Measurements from ENCODE around the gene CACNG8. TPM values are rescaled to one million over a fixed set of nuclear protein-coding genes. Genes with fewer than 3 reads are reported as not detected.

CACNG8 gene
- total RNA-seq, 1 donor from 2014 or later: 2.6 TPM

GRCh38 chr19:53965091-53965490, 2.4 kb downstream of the CACNG8 start:
- H3K9me3 Mint-ChIP-seq: no peaks in the 10 kb centered on the region
- H3K27ac Mint-ChIP-seq: no peak overlapping the region
- no peaks in the 10 kb centered on the region for H3K36me3 Mint-ChIP-seq
- H3K4me1 Mint-ChIP-seq: peaks cover 5% of the 10 kb centered on the region
- no peak overlapping the region for H3K4me3 Mint-ChIP-seq
- peaks cover 77% of the 10 kb centered on the region for H3K27me3 Mint-ChIP-seq (ENCODE audit: low read depth)
- no peak for DNase-seq (ENCODE audit: low spot score in 2 of 2, unreplicated experiment in 2 of 2)
- no peak for TF ChIP-seq CTCF (IDR thresholded peaks at IDR 0.05; ENCODE audit: unreplicated experiment)

DNA sequence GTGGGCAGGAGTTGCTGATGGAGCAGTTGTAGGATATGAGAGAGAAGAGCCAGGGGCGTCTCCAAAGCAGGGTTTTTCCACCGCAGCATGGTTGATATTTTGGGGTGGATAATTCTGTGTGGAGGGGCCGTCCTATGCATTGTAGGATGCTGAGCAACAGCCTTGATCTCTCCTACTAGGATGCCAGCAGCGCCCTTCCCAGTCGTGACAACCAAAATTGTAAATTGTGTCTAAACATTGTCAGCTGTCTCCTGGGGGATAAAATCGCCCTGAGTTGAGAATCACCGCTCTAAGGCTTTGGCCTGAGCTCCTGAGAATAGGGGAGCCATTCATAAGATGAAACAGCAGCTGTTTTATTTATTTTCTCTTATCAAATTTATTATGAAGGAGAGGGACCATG, 4.2 kb downstream of the CACNG8 start:
- no peak overlapping the region for H3K27ac Mint-ChIP-seq
- no peaks in the 10 kb centered on the region for H3K36me3 Mint-ChIP-seq

DNA sequence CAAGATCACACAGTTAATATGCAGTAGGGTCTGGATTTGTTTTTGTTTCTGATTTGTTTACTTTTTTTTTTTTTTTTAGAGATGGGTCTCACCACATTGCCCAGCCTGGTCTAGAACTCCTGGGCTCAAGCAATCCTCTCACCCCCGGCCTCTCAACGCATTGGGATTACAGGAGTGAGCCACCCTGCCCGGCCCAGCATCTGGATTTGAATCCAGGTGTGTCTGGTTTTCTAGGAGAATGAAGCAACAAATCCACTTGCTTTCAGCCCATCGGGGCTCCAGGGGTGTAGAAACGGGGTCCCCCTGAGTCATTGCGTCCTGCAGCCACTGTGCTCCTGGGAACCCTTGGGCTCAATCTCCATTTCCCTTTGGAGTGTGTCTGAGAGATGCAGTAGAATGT, 6.6 kb downstream of the CACNG8 start:
- Mint-ChIP-seq H3K27ac (no peak overlapping the region), H3K4me3 (no peak overlapping the region), H3K4me1 (no peaks in the 10 kb centered on the region), H3K27me3 (ENCODE audit: low read depth) (peaks cover 63% of the 10 kb centered on the region), H3K36me3 (no peaks in the 10 kb centered on the region), H3K9me3 (no peaks in the 10 kb centered on the region)
- DNase-seq (ENCODE audit: low spot score in 2 of 2, unreplicated experiment in 2 of 2): no peak
- no peak for TF ChIP-seq CTCF (IDR thresholded peaks at IDR 0.05; ENCODE audit: unreplicated experiment)

More for the DNA sequence above, 4.2 kb downstream of the CACNG8 start:
- no peak for TF ChIP-seq CTCF (IDR thresholded peaks at IDR 0.05; ENCODE audit: unreplicated experiment)
- H3K4me1 Mint-ChIP-seq: peaks cover 2% of the 10 kb centered on the region
- no peak overlapping the region for H3K4me3 Mint-ChIP-seq
- no peaks in the 10 kb centered on the region for H3K9me3 Mint-ChIP-seq
- DNase-seq (ENCODE audit: low spot score in 2 of 2, unreplicated experiment in 2 of 2): no peak
- peaks cover 64% of the 10 kb centered on the region for H3K27me3 Mint-ChIP-seq (ENCODE audit: low read depth)

- no peak for TF ChIP-seq CTCF (IDR thresholded peaks at IDR 0.05; ENCODE audit: unreplicated experiment)
These were observed 8.9 kb downstream of the CACNG8 start for GRCh38 chr19:53971673-53972072.

GRCh38 chr19:53977429-53977990, 14.8 kb downstream of the CACNG8 start:
- Mint-ChIP-seq H3K4me1 (peaks cover 29% of the 10 kb centered on the region), H3K27ac (peak overlapping the region; percentile 78), H3K27me3 (ENCODE audit: low read depth) (peaks cover 52% of the 10 kb centered on the region), H3K4me3 (peak overlapping the region; percentile 77), H3K36me3 (no peaks in the 10 kb centered on the region), H3K9me3 (no peaks in the 10 kb centered on the region)
- peak; percentile 69 to 76 for DNase-seq (ENCODE audit: low spot score in 2 of 2, unreplicated experiment in 2 of 2)
- TF ChIP-seq CTCF (IDR thresholded peaks at IDR 0.05; ENCODE audit: unreplicated experiment): no peak

More at GRCh38 chr19:53971673-53972072, 8.9 kb downstream of the CACNG8 start:
- H3K4me1 Mint-ChIP-seq: no peaks in the 10 kb centered on the region
- H3K36me3 Mint-ChIP-seq: no peaks in the 10 kb centered on the region
- no peak for DNase-seq (ENCODE audit: low spot score in 2 of 2, unreplicated experiment in 2 of 2)
- no peak overlapping the region for H3K4me3 Mint-ChIP-seq
- no peak overlapping the region for H3K27ac Mint-ChIP-seq
- no peaks in the 10 kb centered on the region for H3K9me3 Mint-ChIP-seq
- H3K27me3 Mint-ChIP-seq (ENCODE audit: low read depth): peaks cover 53% of the 10 kb centered on the region
